Measurements from ENCODE around the gene EPO. TPM values are rescaled to one million over a fixed set of nuclear protein-coding genes. Genes with fewer than 3 reads are reported as not detected.

EPO gene
- total RNA-seq, 2 donors from 2014 or later: 0.33 TPM; not detected in 1

- Mint-ChIP-seq H3K27ac (peak overlapping the region; percentile 96), H3K36me3 (ENCODE audit: low read depth) (peaks cover 21% of the 10 kb centered on the region), H3K4me1 (peaks cover 19% of the 10 kb centered on the region), H3K4me3 (peak overlapping the region; percentile 92), H3K27me3 (ENCODE audit: insufficient read depth) (peaks cover 8% of the 10 kb centered on the region), H3K9me3 (no peaks in the 10 kb centered on the region)
- H3K27ac ChIP-seq (ENCODE audit: low read depth, low read length): no peak overlapping the region
- no peaks in the 10 kb centered on the region for H3K27me3 ChIP-seq (ENCODE audit: control insufficient read depth, insufficient read depth, low read length, poor library complexity, severe bottlenecking)
- TF ChIP-seq CTCF (conservative IDR thresholded peaks at IDR 0.05): no peak
- no peak for DNase-seq
- peaks cover 23% of the 10 kb centered on the region for H3K36me3 ChIP-seq (ENCODE audit: control insufficient read depth, insufficient read depth, low read length)
- H3K9ac ChIP-seq (ENCODE audit: extremely low read depth, low read length, poor library complexity, severe bottlenecking): no peak overlapping the region
- peak overlapping the region; percentile 94 for H3K4me3 ChIP-seq (ENCODE audit: low read length)
- 55 to 60% methylated on average over 4 to 6 of the region's 6 CpGs for WGBS, 2 experiments (ENCODE audit: insufficient coverage in 1 of 2, insufficient read length in 1 of 2)
- peaks cover 12% of the 10 kb centered on the region for H3K4me1 ChIP-seq (ENCODE audit: control insufficient read depth, insufficient read depth, low read length)
- no peaks in the 10 kb centered on the region for H3K9me3 ChIP-seq (ENCODE audit: control insufficient read depth, low read length)
These were observed 27.7 kb upstream of the EPO start for GRCh38 chr7:100692578-100692961.

DNA sequence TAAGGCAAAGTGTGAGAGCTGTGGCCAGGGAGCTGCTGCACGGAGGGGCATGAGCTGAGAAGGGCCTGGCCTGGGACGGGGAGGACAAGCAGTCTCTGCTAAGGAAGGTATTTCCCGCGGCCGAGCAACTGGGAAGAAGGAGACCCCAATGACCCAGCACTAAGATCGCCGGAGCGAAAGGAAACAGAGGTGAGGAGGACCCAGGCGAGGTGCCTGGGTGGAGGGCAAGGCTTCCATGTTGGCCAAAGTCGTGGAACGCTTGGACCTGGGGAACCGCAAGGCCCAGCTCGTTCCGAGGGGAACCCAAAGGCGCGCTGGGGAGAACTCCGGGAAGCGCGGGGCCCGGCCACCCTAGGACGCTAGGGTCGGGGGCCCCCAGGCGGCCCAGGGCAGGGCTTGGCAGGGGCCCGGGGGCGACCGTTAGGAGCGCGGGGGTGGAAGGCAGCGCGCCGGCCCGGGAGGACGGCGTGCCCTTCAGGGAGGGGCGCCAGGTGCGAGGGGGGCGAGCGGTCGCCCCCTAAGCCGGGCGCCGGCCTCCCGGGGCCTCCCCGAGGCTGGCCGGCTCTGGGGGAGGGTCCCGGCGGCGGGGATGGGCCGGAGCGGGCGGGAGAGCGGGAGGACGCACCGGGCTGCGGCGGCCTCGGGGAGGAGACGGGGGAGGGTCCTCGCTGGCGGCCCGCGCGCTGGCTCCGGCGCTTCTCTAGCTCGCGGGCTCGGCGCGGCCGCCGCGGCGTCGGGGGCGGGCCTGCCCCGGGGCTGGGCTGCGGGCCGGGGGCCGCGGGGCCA, 26.8 kb upstream of the EPO start:
- peak overlapping the region; percentile 92 for H3K4me3 Mint-ChIP-seq

GRCh38 chr7:100694098-100694745, 26.0 kb upstream of the EPO start, which contains the start of gene GIGYF1:
GIGYF1 (minus strand) TSS chr7:100694250; CDS start chr7:100688238, 6,012 bp downstream.
- peak within 1 kb of the TSS; percentile 96 for H3K27ac Mint-ChIP-seq
- peak within 1 kb of the TSS; percentile 92 for H3K4me3 Mint-ChIP-seq
- H3K36me3 Mint-ChIP-seq (ENCODE audit: low read depth): peaks cover 5% of the 10 kb centered on the region
- no peaks in the 10 kb centered on the region for H3K9me3 Mint-ChIP-seq
- Histone ChIP-seq H3K27ac (ENCODE audit: low read depth, low read length) (peak within 1 kb of the TSS; percentile 32), H3K4me1 (ENCODE audit: control insufficient read depth, insufficient read depth, low read length) (peaks cover 12% of the 10 kb centered on the region), H3K36me3 (ENCODE audit: control insufficient read depth, insufficient read depth, low read length) (peaks cover 8% of the 10 kb centered on the region), H3K9ac (ENCODE audit: extremely low read depth, low read length, poor library complexity, severe bottlenecking) (peak within 1 kb of the TSS; percentile 78), H3K4me3 (ENCODE audit: low read length) (peak within 1 kb of the TSS; percentile 94), H3K9me3 (ENCODE audit: control insufficient read depth, low read length) (no peaks in the 10 kb centered on the region), H3K27me3 (ENCODE audit: control insufficient read depth, insufficient read depth, low read length, poor library complexity, severe bottlenecking) (no peaks in the 10 kb centered on the region)
- no peak for TF ChIP-seq CTCF (conservative IDR thresholded peaks at IDR 0.05)
- peaks cover 19% of the 10 kb centered on the region for H3K4me1 Mint-ChIP-seq
- peaks cover 8% of the 10 kb centered on the region for H3K27me3 Mint-ChIP-seq (ENCODE audit: insufficient read depth)
- DNase-seq: peak; percentile 87
- WGBS, 2 experiments (ENCODE audit: insufficient coverage in 1 of 2, insufficient read length in 1 of 2): 1 to 14% methylated on average over 5 to 92 of the region's 102 CpGs

More for the DNA sequence above, 26.8 kb upstream of the EPO start:
- Mint-ChIP-seq H3K27ac (peak overlapping the region; percentile 96), H3K4me1 (peaks cover 19% of the 10 kb centered on the region), H3K27me3 (ENCODE audit: insufficient read depth) (peaks cover 8% of the 10 kb centered on the region), H3K36me3 (ENCODE audit: low read depth) (peaks cover 12% of the 10 kb centered on the region), H3K9me3 (no peaks in the 10 kb centered on the region)
- peaks cover 12% of the 10 kb centered on the region for H3K4me1 ChIP-seq (ENCODE audit: control insufficient read depth, insufficient read depth, low read length)
- H3K27ac ChIP-seq (ENCODE audit: low read depth, low read length): peak overlapping the region; percentile 32
- 0% methylated on average over 19 to 81 of the region's 81 CpGs for WGBS, 2 experiments (ENCODE audit: insufficient coverage in 1 of 2, insufficient read length in 1 of 2)
- no peak for TF ChIP-seq CTCF (conservative IDR thresholded peaks at IDR 0.05)
- H3K27me3 ChIP-seq (ENCODE audit: control insufficient read depth, insufficient read depth, low read length, poor library complexity, severe bottlenecking): no peaks in the 10 kb centered on the region
- H3K36me3 ChIP-seq (ENCODE audit: control insufficient read depth, insufficient read depth, low read length): peaks cover 15% of the 10 kb centered on the region
- no peaks in the 10 kb centered on the region for H3K9me3 ChIP-seq (ENCODE audit: control insufficient read depth, low read length)
- H3K9ac ChIP-seq (ENCODE audit: extremely low read depth, low read length, poor library complexity, severe bottlenecking): peak overlapping the region; percentile 78
- H3K4me3 ChIP-seq (ENCODE audit: low read length): peak overlapping the region; percentile 94
- DNase-seq: peak; percentile 59

All from endodermal cell (in vitro differentiated cells).